ENCODE measurements around the gene PIH1D1.

PIH1D1 gene

GRCh38 chr19:49421039-49421877 is 30.4 kb downstream of the PIH1D1 start:
- DNase-seq (ENCODE audit: low read depth in 1 of 2, low spot score in 1 of 2) = no peak

GRCh38 chr19:49420227-49420626 is 31.4 kb downstream of the PIH1D1 start:
- no peak for DNase-seq (ENCODE audit: low read depth in 1 of 2, low spot score in 1 of 2)

- no peak for DNase-seq (ENCODE audit: low read depth in 1 of 2, low spot score in 1 of 2)
Observed at GRCh38 chr19:49419173-49419572, 32.4 kb downstream of the PIH1D1 start.

- DNase-seq (ENCODE audit: low read depth in 1 of 2, low spot score in 1 of 2) = no peak
Observed at GRCh38 chr19:49418511-49418910, 33.1 kb downstream of the PIH1D1 start.

DNA sequence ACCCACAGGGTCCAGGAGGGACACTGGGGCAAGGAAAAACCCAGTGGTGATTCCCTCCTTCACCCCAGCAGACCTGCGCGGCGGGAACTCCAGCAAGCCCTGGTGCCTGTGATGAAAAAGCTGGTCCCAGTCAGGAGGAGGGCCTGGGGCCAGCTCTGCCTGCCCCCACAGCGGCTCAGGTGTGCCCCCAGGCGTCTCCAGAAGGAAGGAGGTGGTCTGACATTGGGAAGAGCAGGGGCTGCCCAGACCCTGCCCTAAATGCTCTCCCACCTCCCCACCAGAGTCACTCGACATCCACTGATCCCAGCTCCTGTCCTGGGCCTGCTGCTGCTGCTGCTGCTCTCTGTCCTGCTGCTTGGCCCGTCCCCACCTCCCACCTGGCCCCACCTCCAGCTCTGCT is 34.5 kb downstream of the PIH1D1 start:
- no peak for DNase-seq (ENCODE audit: low read depth in 1 of 2, low spot score in 1 of 2)

GRCh38 chr19:49415810-49416200 is 35.8 kb downstream of the PIH1D1 start:
- no peak for DNase-seq (ENCODE audit: low read depth in 1 of 2, low spot score in 1 of 2)

DNA sequence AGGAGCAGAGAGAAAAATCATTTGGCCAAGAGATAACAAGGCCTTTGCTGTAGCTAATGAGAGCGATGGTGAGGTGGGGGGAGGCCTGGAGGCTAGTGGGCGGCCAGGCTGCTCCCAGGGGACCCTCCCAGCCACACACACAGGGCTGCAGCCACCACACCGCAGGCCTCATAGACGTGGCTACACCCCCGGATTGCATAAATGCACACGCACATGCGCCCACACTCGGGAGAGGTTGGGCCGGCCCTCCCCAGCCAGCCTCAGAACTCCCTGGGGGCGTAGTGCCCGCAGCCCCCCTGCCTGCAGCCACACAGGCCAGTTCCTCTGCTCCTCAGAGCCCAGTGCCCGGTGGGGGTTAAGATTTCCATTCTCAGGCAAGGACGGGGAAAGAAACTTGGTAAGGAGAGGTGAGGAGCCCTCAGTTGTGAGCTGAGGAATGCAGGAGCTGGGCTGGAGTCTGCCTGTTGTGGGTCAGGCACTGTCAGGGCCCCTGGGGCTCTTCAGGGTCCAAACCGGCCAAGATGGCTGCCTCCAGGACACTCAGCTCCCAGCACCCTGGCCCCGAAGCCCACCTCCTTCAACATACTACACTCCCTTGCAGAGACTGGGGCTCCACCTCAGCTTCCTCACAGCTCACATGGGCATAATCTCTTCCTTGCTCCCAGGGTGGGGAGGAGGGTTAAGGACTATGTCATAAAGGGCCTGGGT is 36.4 kb downstream of the PIH1D1 start:
- DNase-seq (ENCODE audit: low read depth in 1 of 2, low spot score in 1 of 2) = no peak

DNA sequence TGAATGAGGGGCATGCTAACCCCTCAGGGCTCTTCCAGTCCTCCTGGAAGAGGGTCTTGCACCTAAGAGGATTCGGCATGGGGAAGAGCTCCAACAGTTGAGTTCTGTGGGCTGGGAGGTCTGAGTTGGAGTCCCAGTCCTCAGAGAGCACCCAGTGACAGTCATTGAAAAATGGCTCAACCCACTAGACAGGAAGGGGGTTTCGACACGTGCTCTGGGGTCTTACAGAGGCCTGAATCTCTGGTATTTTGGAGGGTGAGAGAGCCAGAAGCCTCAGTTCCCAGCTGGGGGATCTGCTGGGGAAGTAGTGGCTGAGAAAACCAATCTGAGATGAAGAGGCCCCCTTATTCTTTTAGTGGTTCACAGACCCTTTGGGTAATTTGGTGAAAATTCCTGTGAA is 37.4 kb downstream of the PIH1D1 start:
- DNase-seq (ENCODE audit: low read depth in 1 of 2, low spot score in 1 of 2) = no peak

- DNase-seq (ENCODE audit: low read depth in 1 of 2, low spot score in 1 of 2) = no peak
Observed at GRCh38 chr19:49413348-49413747, 38.3 kb downstream of the PIH1D1 start.

DNA sequence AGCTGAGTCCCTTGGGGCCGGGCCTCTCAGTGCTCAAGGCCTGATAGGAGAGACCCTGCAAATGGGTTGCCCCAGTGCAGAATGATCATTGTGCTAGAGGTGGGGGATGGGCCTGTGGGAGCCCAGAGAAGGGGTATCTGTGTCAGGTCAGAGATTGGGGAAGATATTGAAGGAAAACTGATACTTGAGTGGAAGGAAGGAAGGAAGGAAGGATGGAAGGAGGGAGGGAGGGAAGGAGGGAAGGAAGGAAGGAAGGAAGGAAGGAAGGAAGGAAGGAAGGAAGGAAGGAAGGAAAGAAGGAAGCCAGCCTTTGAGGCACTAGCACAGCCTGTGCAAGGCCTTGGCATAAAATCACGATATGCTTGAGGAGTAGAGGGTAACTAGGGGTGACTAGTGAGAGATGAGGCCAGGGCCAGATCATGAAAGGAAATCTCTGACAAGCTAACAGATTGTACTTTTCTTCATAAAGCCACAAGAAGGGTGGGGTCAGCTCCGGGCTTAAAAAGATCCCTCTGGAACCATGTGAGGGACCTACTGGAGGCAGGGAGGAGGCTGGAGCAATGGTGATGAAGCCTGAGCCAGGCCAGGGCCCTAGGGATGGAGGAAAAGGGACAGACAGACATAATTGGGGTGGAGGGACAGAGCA is 39.8 kb downstream of the PIH1D1 start:
- no peak for DNase-seq (ENCODE audit: low read depth in 1 of 2, low spot score in 1 of 2)

DNA sequence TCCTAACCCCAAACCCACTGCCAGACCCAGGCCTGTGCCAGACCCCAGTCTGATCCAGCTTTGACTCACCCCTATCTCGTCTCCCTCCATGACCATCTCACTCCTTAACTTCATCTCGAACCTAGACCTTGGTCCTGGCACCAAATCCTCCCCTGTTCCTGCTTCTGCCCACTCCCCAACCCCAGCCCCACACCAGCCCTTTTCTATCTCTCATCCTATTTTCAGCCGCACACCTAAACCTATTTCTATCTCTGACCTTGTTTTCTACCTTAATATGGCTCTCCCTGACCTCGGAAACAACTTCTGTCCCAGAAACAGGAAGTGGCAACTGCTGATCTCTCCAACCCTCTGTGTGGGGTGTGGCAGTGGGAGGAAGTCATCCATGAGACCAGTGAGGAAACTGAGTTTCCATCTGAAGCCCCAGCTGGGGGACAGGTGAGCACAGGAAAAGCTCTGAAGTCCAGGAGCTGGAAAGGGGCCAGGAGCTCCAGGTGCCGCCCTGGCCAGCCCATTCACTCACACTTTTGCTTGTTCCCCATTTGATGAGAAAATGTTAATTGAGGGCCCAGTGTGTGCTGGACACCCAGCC is 42.1 kb downstream of the PIH1D1 start:
- DNase-seq (ENCODE audit: low read depth in 1 of 2, low spot score in 1 of 2) = no peak

- DNase-seq (ENCODE audit: low read depth in 1 of 2, low spot score in 1 of 2) = no peak
Observed at GRCh38 chr19:49408816-49409440, 42.7 kb downstream of the PIH1D1 start.

DNA sequence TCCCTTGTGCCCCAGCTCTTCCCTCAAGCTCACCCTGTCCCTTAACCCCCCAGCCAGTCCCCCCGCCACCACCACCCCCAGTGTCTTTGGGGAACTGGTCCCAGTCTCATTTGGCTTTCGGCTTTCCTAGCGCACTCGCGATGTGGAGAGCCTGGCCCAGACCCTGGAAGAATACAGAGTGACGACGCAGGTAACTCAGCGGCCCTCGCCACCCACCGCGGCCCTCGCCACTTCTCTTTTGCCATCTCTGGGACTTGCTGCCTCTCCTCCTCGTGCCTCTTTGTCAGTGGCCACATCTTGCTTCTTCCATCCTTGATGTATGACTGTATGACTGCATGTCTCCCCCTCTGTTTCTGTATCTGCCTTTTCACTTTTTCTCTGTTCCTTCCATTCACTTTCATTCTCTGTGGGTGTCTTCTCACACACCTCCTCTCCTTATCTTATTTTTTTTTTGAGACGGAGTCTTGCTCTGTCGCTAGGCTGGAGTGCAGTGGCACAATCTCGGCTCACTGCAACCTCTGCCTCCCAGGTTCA is 44.1 kb downstream of the PIH1D1 start:
- DNase-seq (ENCODE audit: low read depth in 1 of 2, low spot score in 1 of 2) = no peak

GRCh38 chr19:49407079-49407478 is 44.5 kb downstream of the PIH1D1 start:
- DNase-seq (ENCODE audit: low read depth in 1 of 2, low spot score in 1 of 2) = no peak

DNA sequence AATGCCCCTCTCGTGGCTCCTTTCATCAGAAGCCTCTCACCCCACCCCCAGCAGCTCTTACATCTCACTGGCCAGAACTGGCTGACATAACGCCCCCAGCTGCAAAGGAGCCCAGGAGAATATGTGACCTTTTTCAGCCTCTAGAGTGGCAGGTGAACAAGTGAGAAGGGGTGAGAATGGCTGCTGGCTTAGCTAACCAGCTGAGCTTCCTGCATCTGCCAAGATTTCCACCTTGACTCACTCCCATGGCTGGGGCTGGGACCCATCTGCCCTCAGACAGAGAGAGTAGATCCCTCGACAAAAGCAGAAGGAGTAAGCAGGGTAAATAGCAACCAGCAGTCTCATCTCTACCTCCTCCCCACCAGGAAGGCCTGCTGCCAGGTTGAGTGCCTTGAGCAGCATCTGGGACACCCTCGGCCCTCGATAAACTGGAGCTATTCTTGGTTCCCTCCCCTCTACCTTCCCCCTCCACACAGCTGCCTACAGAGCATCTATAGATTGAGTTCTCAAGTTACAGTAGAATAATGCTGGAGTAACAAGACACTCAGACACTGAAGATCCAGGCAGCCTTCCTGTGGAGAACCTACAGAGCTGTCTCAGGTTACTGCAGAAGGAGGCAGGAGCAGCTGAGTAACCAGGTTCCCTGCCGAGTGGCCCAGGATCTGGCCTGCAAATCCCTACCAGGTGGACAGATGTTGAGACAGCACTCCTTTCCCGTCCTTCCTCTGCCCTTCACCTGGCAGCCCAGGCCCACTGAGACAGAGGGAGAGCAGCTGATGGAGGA is 48.0 kb downstream of the PIH1D1 start:
- no peak for DNase-seq (ENCODE audit: low read depth in 1 of 2, low spot score in 1 of 2)

GRCh38 chr19:49400029-49400428 is 51.6 kb downstream of the PIH1D1 start:
- DNase-seq (ENCODE audit: low read depth in 1 of 2, low spot score in 1 of 2) = no peak

- DNase-seq (ENCODE audit: low read depth in 1 of 2, low spot score in 1 of 2) = no peak
Observed at GRCh38 chr19:49398931-49399330, 52.7 kb downstream of the PIH1D1 start.

GRCh38 chr19:49398001-49398615 is 53.5 kb downstream of the PIH1D1 start:
- no peak for DNase-seq (ENCODE audit: low read depth in 1 of 2, low spot score in 1 of 2)

GRCh38 chr19:49396738-49397505 is 54.7 kb downstream of the PIH1D1 start:
- no peak for DNase-seq (ENCODE audit: low read depth in 1 of 2, low spot score in 1 of 2)
